WTC11 (cell line): Measurements from ENCODE around the gene RFNG. TPM values are rescaled to one million over a fixed set of nuclear protein-coding genes. Genes with fewer than 3 reads are reported as not detected.

Experiments
- ATAC-seq: fragments of 200-7000 bp; cut with Tn5 transposase; 2 replicates; pipeline ENCODE4 v1.10.0; 2021; ENCODE audit warnings: mild to moderate bottlenecking, moderate library complexity
- CTCF ChIA-PET: fragments of 300-600 bp; sonication (Branson Sonifier 250); formaldehyde crosslinking; loops from one replicate; lab custom pipeline; 2021; ENCODE audit warnings: antibody characterized with exemption; lab: Charles Lee
- POLR2A ChIA-PET: fragments of 350-600 bp; sonication (Branson Sonifier 250); formaldehyde crosslinking; loops from one replicate; lab custom pipeline; 2021; ENCODE audit warnings: antibody characterized with exemption; lab: Charles Lee
- DNase-seq: peaks from one replicate; pipeline ENCODE4 v3.0.0; 2021; ENCODE audit warnings: low spot score
- H3K27ac Mint-ChIP-seq: 2 replicates; pipeline ENCODE4 v1.8.0; 2021; ENCODE audit warnings: mixed read lengths
- H3K27me3 Mint-ChIP-seq: 2 replicates; pipeline ENCODE4 v1.8.0; 2021; ENCODE audit warnings: low read depth, mild to moderate bottlenecking, moderate library complexity, mixed read lengths
- H3K36me3 Mint-ChIP-seq: 2 replicates; pipeline ENCODE4 v1.8.0; 2021; ENCODE audit warnings: mixed read lengths
- H3K4me1 Mint-ChIP-seq: 2 replicates; pipeline ENCODE4 v1.8.0; 2022; ENCODE audit warnings: mixed read lengths
- H3K4me3 Mint-ChIP-seq: 2 replicates; pipeline ENCODE4 v1.8.0; 2021; ENCODE audit warnings: mild to moderate bottlenecking, moderate library complexity, mixed read lengths
- H3K9me3 Mint-ChIP-seq: 2 replicates; pipeline ENCODE4 v1.8.0; 2021; ENCODE audit warnings: mixed read lengths
- ATF1 ChIP-seq: sonication (generic); formaldehyde crosslinking; IDR thresholded peaks from 2 replicates; pipeline ENCODE4 v1.8.1; 2023; ENCODE audit warnings: mild to moderate bottlenecking, moderate library complexity, missing genetic modification reagents
- ELF4 ChIP-seq: sonication (generic); formaldehyde crosslinking; IDR thresholded peaks from 2 replicates; pipeline ENCODE4 v1.8.1; 2022; ENCODE audit warnings: low read depth, mild to moderate bottlenecking, moderate library complexity, missing genetic modification reagents
- NFYB ChIP-seq: sonication (generic); formaldehyde crosslinking; conservative IDR thresholded peaks from 2 replicates; pipeline ENCODE4 v1.8.0; 2022; ENCODE audit warnings: low read depth, missing genetic modification reagents
- PRRX2 ChIP-seq: fragments of 250-450 bp; sonication (Bioruptor Pico); IDR thresholded peaks from 2 replicates; pipeline ENCODE4 v1.8.0; 2021; ENCODE audit warnings: mild to moderate bottlenecking
- RELA ChIP-seq: sonication (generic); formaldehyde crosslinking; IDR thresholded peaks from 2 replicates; pipeline ENCODE4 v1.8.1; 2022; ENCODE audit warnings: missing genetic modification reagents, mild to moderate bottlenecking, borderline replicate concordance
- RORB ChIP-seq: fragments of 250-450 bp; sonication (Bioruptor Pico); IDR thresholded peaks from 2 replicates; pipeline ENCODE4 v1.9.0; 2021; ENCODE audit warnings: mild to moderate bottlenecking
- SMAD4 ChIP-seq: sonication (generic); formaldehyde crosslinking; IDR thresholded peaks from 2 replicates; pipeline ENCODE4 v1.8.0; 2022; ENCODE audit warnings: mild to moderate bottlenecking, missing genetic modification reagents
- TEAD4 ChIP-seq: sonication (generic); formaldehyde crosslinking; IDR thresholded peaks from 2 replicates; pipeline ENCODE4 v1.8.0; 2022; ENCODE audit warnings: mild to moderate bottlenecking, missing genetic modification reagents
- ZNF396 ChIP-seq: fragments of 250-450 bp; sonication (Bioruptor Pico); IDR thresholded peaks from 2 replicates; pipeline ENCODE4 v1.8.0; 2021; ENCODE audit warnings: mild to moderate bottlenecking, moderate library complexity, borderline replicate concordance
- ZNF423 ChIP-seq: fragments of 250-450 bp; sonication (Bioruptor Pico); IDR thresholded peaks from 2 replicates; pipeline ENCODE4 v2.1.2; 2022; ENCODE audit warnings: mild to moderate bottlenecking, moderate library complexity
- total RNA-seq: library from RNA; stranded (reverse); gene quantifications from 3 replicates; pipeline ENCODE4 v1.2.3, GENCODE V29; 2021
- TF ChIP-seq, protein P1 (sequence below): fragments of 250-450 bp; sonication (Bioruptor Pico); IDR thresholded peaks from 2 replicates; pipeline ENCODE4 v1.9.0; 2021; ENCODE audit warnings: mild to moderate bottlenecking
- TF ChIP-seq, protein P2 (sequence below): sonication (generic); formaldehyde crosslinking; IDR thresholded peaks from 2 replicates; pipeline ENCODE4 v1.8.1; 2023; ENCODE audit warnings: mild to moderate bottlenecking, moderate library complexity, missing genetic modification reagents
- TF ChIP-seq, protein P3 (sequence below): sonication (generic); formaldehyde crosslinking; IDR thresholded peaks from 2 replicates; pipeline ENCODE4 v1.8.1; 2023; ENCODE audit warnings: mild to moderate bottlenecking, missing genetic modification reagents
- TF ChIP-seq, protein P4 (sequence below): fragments of 250-450 bp; sonication (Bioruptor Pico); IDR thresholded peaks from 2 replicates; pipeline ENCODE4 v2.1.2; 2022; ENCODE audit warnings: mild to moderate bottlenecking, moderate library complexity
- TF ChIP-seq, protein P5 (sequence below): sonication (generic); formaldehyde crosslinking; IDR thresholded peaks from 2 replicates; pipeline ENCODE4 v1.8.0; 2022; ENCODE audit warnings: mild to moderate bottlenecking, missing genetic modification reagents
- TF ChIP-seq, protein P6 (sequence below): sonication (generic); formaldehyde crosslinking; IDR thresholded peaks from 2 replicates; pipeline ENCODE4 v1.8.1; 2023; ENCODE audit warnings: mild to moderate bottlenecking, missing genetic modification reagents
- TF ChIP-seq, protein P7 (sequence below): fragments of 250-450 bp; sonication (Bioruptor Pico); IDR thresholded peaks from 2 replicates; pipeline ENCODE4 v1.8.0; 2021; ENCODE audit warnings: mild to moderate bottlenecking

The RFNG gene
- total RNA-seq, 1 experiment from 2014 or later: 41.6 TPM

DNA sequence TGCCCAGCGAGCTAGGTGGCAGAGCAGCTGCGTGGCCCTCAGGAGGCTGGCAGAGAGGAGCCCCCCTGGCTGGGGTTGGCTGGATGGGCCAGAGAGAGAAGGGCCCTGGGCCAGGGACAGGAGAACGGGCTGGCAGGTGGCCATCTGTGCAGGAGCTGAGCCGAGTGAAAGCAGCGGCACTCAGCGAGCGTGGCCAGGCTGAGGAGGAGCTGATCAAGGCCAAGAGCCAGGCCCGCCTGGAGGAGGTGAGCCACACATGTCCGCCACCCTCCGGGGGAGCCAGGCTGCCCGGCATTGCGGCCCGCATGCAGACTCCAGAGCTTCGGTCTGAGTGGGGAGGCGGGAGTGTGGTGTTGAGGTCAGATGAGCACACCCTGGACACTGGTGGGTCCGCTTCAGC is 22.2 kb downstream of the RFNG start:
- Mint-ChIP-seq H3K4me3 (peak overlapping the region; percentile 30; the same call in 1 of the 2 replicates), H3K27me3 (no peaks in the 10 kb centered on the region; the same call in 1 of the 2 replicates), H3K9me3 (no peaks in the 10 kb centered on the region), H3K4me1 (peaks cover 8% of the 10 kb centered on the region), H3K36me3 (no peaks in the 10 kb centered on the region), H3K27ac (no peak overlapping the region)
- DNase-seq (no peak), ATAC-seq (no peak)
- POLR2A ChIA-PET: interaction anchor here (1.1 kb wide), 1 partner anchor 31 kb away, joined by 3 read pairs; no protein-coding TSS in a partner anchor
- CTCF ChIA-PET: interaction anchor here (1.3 to 5.7 kb wide), 20 partner anchors 9 to 207 kb away, joined by 4 to 119 read pairs (median 12); partner anchors contain the start of genes CENPX, DCXR, GPS1 and LRRC45
- TF ChIP-seq ZNF423 (CRISPR knock-in tag) (no peak), SMAD4 (no peak), TEAD4 (CRISPR knock-in tag) (no peak), ATF1 (no peak), RELA (CRISPR knock-in tag) (no peak), ELF4 (CRISPR knock-in tag) (no peak), ZNF396 (CRISPR knock-in tag) (no peak), PRRX2 (CRISPR knock-in tag) (no peak), RORB (CRISPR knock-in tag) (no peak), NFYB (CRISPR knock-in tag) (no peak)
- TF ChIP-seq, protein P1, sequence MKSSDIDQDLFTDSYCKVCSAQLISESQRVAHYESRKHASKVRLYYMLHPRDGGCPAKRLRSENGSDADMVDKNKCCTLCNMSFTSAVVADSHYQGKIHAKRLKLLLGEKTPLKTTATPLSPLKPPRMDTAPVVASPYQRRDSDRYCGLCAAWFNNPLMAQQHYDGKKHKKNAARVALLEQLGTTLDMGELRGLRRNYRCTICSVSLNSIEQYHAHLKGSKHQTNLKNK (CRISPR knock-in tag): no peak
- TF ChIP-seq, protein P2, sequence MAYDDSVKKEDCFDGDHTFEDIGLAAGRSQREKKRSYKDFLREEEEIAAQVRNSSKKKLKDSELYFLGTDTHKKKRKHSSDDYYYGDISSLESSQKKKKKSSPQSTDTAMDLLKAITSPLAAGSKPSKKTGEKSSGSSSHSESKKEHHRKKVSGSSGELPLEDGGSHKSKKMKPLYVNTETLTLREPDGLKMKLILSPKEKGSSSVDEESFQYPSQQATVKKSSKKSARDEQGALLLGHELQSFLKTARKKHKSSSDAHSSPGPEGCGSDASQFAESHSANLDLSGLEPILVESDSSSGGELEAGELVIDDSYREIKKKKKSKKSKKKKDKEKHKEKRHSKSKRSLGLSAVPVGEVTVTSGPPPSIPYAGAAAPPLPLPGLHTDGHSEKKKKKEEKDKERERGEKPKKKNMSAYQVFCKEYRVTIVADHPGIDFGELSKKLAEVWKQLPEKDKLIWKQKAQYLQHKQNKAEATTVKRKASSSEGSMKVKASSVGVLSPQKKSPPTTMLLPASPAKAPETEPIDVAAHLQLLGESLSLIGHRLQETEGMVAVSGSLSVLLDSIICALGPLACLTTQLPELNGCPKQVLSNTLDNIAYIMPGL (CRISPR knock-in tag): no peak
- TF ChIP-seq, protein P3, sequence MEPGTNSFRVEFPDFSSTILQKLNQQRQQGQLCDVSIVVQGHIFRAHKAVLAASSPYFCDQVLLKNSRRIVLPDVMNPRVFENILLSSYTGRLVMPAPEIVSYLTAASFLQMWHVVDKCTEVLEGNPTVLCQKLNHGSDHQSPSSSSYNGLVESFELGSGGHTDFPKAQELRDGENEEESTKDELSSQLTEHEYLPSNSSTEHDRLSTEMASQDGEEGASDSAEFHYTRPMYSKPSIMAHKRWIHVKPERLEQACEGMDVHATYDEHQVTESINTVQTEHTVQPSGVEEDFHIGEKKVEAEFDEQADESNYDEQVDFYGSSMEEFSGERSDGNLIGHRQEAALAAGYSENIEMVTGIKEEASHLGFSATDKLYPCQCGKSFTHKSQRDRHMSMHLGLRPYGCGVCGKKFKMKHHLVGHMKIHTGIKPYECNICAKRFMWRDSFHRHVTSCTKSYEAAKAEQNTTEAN (CRISPR knock-in tag): no peak
- TF ChIP-seq, protein P4, sequence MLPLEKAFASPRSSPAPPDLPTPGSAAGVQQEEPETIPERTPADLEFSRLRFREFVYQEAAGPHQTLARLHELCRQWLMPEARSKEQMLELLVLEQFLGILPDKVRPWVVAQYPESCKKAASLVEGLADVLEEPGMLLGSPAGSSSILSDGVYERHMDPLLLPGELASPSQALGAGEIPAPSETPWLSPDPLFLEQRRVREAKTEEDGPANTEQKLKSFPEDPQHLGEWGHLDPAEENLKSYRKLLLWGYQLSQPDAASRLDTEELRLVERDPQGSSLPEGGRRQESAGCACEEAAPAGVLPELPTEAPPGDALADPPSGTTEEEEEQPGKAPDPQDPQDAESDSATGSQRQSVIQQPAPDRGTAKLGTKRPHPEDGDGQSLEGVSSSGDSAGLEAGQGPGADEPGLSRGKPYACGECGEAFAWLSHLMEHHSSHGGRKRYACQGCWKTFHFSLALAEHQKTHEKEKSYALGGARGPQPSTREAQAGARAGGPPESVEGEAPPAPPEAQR (CRISPR knock-in tag): no peak
- TF ChIP-seq, protein P5, sequence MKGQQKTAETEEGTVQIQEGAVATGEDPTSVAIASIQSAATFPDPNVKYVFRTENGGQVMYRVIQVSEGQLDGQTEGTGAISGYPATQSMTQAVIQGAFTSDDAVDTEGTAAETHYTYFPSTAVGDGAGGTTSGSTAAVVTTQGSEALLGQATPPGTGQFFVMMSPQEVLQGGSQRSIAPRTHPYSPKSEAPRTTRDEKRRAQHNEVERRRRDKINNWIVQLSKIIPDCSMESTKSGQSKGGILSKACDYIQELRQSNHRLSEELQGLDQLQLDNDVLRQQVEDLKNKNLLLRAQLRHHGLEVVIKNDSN (CRISPR knock-in tag): no peak
- TF ChIP-seq, protein P6, sequence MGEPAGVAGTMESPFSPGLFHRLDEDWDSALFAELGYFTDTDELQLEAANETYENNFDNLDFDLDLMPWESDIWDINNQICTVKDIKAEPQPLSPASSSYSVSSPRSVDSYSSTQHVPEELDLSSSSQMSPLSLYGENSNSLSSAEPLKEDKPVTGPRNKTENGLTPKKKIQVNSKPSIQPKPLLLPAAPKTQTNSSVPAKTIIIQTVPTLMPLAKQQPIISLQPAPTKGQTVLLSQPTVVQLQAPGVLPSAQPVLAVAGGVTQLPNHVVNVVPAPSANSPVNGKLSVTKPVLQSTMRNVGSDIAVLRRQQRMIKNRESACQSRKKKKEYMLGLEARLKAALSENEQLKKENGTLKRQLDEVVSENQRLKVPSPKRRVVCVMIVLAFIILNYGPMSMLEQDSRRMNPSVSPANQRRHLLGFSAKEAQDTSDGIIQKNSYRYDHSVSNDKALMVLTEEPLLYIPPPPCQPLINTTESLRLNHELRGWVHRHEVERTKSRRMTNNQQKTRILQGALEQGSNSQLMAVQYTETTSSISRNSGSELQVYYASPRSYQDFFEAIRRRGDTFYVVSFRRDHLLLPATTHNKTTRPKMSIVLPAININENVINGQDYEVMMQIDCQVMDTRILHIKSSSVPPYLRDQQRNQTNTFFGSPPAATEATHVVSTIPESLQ (CRISPR knock-in tag): no peak
- TF ChIP-seq, protein P7, sequence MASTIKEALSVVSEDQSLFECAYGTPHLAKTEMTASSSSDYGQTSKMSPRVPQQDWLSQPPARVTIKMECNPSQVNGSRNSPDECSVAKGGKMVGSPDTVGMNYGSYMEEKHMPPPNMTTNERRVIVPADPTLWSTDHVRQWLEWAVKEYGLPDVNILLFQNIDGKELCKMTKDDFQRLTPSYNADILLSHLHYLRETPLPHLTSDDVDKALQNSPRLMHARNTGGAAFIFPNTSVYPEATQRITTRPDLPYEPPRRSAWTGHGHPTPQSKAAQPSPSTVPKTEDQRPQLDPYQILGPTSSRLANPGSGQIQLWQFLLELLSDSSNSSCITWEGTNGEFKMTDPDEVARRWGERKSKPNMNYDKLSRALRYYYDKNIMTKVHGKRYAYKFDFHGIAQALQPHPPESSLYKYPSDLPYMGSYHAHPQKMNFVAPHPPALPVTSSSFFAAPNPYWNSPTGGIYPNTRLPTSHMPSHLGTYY: no peak
